ENCODE measurements around the gene GPC6. TPM values are rescaled to one million over a fixed set of nuclear protein-coding genes. Genes with fewer than 3 reads are reported as not detected.
"Not testable (repeated sequence)": the region's sequence is repeated elsewhere in the genome, so short reads cannot be mapped to it uniquely, and the experiment has no call there.

Gene GPC6
- total and polyA plus RNA-seq, 12 donors: 0.15 to 5.4 (median 2.5) TPM

DNA sequence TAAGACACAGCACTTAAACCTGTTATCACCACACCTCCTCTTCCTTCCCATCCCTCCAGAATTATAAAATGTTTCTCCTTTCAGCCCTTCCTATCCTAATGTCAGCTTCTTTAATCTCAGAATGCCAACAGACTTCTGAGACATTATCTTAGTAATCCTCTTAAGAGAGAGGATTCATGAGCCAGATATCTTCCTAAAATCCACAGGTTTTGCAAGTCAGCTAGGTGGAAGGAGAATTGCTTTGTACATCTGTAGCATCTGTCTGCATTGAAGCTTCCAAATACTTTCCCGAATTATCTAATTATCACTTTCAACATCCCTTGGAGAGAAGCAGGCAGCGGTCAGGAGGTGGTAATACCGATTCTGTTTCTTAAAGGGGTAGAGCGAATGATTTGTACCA is 1073.8 kb downstream of the GPC6 start:
- no peaks in the 10 kb centered on the region for H3K27me3 ChIP-seq
- no peaks in the 10 kb centered on the region for H3K36me3 ChIP-seq
- 55 to 56% methylated on average over 4 of the region's 4 CpGs for WGBS, 2 donors
- intact Hi-C loops (cut with DNase I): no loop called here
- H3K4me1 ChIP-seq: peaks cover 0 to 11% (median 0%) of the 10 kb centered on the region in 9 donors
- ATAC-seq (no peak), DNase-seq (no peak)
- TF ChIP-seq, protein P1, sequence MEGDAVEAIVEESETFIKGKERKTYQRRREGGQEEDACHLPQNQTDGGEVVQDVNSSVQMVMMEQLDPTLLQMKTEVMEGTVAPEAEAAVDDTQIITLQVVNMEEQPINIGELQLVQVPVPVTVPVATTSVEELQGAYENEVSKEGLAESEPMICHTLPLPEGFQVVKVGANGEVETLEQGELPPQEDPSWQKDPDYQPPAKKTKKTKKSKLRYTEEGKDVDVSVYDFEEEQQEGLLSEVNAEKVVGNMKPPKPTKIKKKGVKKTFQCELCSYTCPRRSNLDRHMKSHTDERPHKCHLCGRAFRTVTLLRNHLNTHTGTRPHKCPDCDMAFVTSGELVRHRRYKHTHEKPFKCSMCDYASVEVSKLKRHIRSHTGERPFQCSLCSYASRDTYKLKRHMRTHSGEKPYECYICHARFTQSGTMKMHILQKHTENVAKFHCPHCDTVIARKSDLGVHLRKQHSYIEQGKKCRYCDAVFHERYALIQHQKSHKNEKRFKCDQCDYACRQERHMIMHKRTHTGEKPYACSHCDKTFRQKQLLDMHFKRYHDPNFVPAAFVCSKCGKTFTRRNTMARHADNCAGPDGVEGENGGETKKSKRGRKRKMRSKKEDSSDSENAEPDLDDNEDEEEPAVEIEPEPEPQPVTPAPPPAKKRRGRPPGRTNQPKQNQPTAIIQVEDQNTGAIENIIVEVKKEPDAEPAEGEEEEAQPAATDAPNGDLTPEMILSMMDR (IDR thresholded peaks at IDR 0.05): no peak
- no peaks in the 10 kb centered on the region for H3K9me3 ChIP-seq
- no peak overlapping the region for H3K4me3 ChIP-seq
- H3K27ac ChIP-seq: no peak overlapping the region

DNA sequence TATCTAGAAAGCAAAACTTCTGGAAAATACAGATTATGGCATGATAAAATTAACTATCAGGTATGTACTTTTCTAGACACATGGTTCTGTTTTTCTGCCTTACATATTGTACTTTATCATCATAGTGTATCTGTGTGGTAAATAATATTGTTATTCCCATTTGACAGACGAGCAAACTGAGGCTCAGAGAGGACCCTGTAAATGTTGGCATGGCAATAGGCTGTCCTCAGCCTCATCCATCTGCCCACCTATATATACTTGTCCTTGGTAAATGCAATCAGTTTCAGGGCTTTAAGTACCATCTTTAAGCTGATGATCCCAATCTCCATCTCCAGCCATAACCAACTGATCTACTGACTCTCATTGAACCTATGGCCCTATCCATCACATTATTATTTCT is 1074.9 kb downstream of the GPC6 start:
- intact Hi-C loops (cut with DNase I): no loop called here

DNA sequence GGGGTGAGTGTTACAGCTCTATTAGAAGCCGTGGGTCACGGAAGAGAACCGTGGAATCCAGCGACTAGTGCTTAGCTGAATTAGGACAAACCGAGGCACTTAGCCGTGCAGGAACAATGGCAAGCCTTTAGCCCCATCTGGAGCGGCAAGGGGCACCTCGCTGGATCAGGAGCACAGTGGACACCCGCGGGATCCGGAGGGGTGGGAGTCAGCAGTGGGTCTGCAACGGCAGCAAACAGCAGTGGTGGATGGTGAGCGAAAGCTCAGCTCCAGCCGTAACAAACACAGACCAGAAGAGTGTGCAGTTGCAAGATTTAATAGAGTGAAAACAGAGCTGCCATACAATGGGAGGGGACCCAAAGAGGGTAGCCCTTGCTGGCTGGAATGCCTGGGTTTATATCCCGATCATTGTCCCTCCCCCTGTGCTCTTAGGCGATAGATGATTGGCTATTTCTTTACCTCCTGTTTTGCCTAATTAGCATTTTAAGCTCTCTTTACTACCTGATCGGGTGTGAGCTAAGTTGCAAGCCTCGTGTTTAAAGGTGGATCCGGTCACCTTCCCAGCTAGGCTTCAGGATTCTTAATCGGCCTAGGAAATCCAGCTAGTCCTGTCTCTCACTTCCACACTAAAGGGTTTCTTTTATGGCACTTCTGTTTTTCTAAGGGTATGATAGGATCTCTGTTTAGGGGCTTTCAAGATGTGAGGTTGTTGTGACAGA is 1076.4 kb downstream of the GPC6 start:
- intact Hi-C loops (cut with DNase I); H3K27ac ChIP-seq; DNase-seq; H3K9me3 ChIP-seq; H3K4me3 ChIP-seq; H3K36me3 ChIP-seq; H3K27me3 ChIP-seq; ATAC-seq: not testable (repeated sequence)
- 95% methylated on average over 20 of the region's 20 CpGs for WGBS, 2 donors
- peaks cover 0 to 17% (median 3%) of the 10 kb centered on the region in 9 donors for H3K4me1 ChIP-seq

More for the DNA sequence above, 1074.9 kb downstream of the GPC6 start:
- DNase-seq: no peak
- no peaks in the 10 kb centered on the region for H3K36me3 ChIP-seq
- ATAC-seq: no peak
- TF ChIP-seq, protein P1 (IDR thresholded peaks at IDR 0.05): no peak
- 79 to 88% methylated on average over 1 of the region's 1 CpG for WGBS, 2 donors
- no peak overlapping the region for H3K27ac ChIP-seq
- no peaks in the 10 kb centered on the region for H3K27me3 ChIP-seq
- H3K4me3 ChIP-seq: no peak overlapping the region
- peaks cover 0 to 16% (median 3%) of the 10 kb centered on the region in 9 donors for H3K4me1 ChIP-seq
- H3K9me3 ChIP-seq: no peaks in the 10 kb centered on the region

DNA sequence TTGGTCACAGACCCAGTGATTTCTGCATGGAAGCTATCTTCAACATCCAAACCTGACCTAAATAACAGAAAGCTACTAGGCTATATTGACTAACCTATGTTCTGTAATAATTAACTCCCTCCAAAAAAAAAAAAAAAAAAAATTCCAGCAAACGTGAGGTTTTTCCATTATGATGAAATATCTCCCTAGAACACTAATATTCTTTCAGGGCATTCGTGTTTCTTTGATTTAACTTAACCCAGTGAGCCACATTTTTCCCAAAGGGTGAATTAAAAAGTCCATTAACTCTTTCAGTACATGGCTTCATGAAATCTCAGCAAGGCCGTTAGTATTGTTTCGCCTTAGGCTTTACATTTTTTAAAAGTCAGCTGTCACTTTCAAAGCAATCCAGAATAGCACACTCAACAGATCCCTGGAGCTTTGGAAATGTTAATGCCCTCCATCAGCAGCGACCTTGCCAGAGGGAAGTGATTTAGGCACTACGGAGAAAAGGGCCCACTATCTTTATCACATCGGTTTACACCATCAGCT is 1077.1 kb downstream of the GPC6 start:
- Histone ChIP-seq H3K27ac (no peak overlapping the region), H3K36me3 (no peaks in the 10 kb centered on the region), H3K27me3 (no peaks in the 10 kb centered on the region), H3K4me3 (no peak overlapping the region), H3K4me1 (peaks cover 0 to 17% (median 3%) of the 10 kb centered on the region in 9 donors), H3K9me3 (no peaks in the 10 kb centered on the region)
- DNase-seq: no peak
- TF ChIP-seq, protein P1 (IDR thresholded peaks at IDR 0.05): no peak
- ATAC-seq: no peak
- intact Hi-C loops (cut with DNase I): no loop called here
- 58 to 61% methylated on average over 7 of the region's 7 CpGs for WGBS, 2 donors

DNA sequence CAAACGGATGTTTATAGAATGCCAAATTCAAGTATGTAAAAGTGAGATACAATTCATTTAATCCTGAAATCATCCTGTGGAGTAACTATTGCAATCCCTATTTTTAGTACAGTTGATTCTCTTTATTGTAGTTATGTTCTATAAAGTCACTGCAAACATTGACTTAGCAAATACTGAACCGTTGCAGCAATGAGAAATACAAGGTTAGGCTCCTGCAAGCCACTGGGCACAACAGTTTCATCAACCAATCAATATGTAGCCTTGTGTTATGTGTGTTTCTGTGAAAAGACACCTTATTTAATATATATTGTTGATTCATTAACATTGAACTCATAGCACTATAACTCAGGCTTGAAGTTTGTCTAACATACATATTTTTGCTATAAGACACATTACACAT is 1078.4 kb downstream of the GPC6 start:
- DNase-seq: no peak
- H3K4me3 ChIP-seq: no peak overlapping the region
- no peak for ATAC-seq
- WGBS, 2 donors: 62 to 66% methylated on average over 2 of the region's 2 CpGs
- H3K27ac ChIP-seq: peak overlapping the region in 1 of 10 donors; percentile 0
- TF ChIP-seq, protein P1 (IDR thresholded peaks at IDR 0.05): no peak
- peaks cover 0 to 25% (median 3%) of the 10 kb centered on the region in 9 donors for H3K4me1 ChIP-seq
- H3K9me3 ChIP-seq: no peaks in the 10 kb centered on the region
- no peaks in the 10 kb centered on the region for H3K27me3 ChIP-seq
- intact Hi-C loops (cut with DNase I): no loop called here
- no peaks in the 10 kb centered on the region for H3K36me3 ChIP-seq

Data from heart right ventricle (tissue), 16 donors.